GM23338 (cell line): ENCODE results near the gene SLC28A2. TPM values are rescaled to one million over a fixed set of nuclear protein-coding genes. Genes with fewer than 3 reads are reported as not detected.

Source experiments
- ATAC-seq: fragments of 200-7000 bp; cut with Tn5 transposase; 3 replicates; pipeline ENCODE4 v1.9.1; 2020
- DNase-seq: peaks from one replicate; pipeline ENCODE4 v3.0.0-alpha.2; 2015; ENCODE audit warnings: low spot score
- H2AFZ ChIP-seq: fragments of 200-600 bp; sonication (generic); 2 replicates; pipeline ENCODE4 v1.8.0; 2016; ENCODE audit warnings: antibody characterized with exemption, mild to moderate bottlenecking, moderate library complexity
- H3F3A ChIP-seq: fragments of 200-600 bp; sonication (generic); replicated peaks from 2 replicates; pipeline ENCODE4 v1.8.0; 2017; ENCODE audit warnings: antibody characterized with exemption, mixed run types, low read depth
- H3K27ac ChIP-seq: fragments of 200-600 bp; sonication (generic); 2 replicates; pipeline ENCODE4 v1.6.1; 2016; ENCODE audit warnings: low read depth
- H3K27me3 ChIP-seq: fragments of 200-600 bp; sonication (generic); 2 replicates; pipeline ENCODE4 v1.8.0; 2016; ENCODE audit warnings: mild to moderate bottlenecking, mixed run types, moderate library complexity; ENCODE audit not compliant: insufficient read depth
- H3K36me3 ChIP-seq: fragments of 200-600 bp; sonication (generic); 2 replicates; pipeline ENCODE4 v1.8.0; 2016; ENCODE audit warnings: mild to moderate bottlenecking; ENCODE audit not compliant: insufficient read depth
- H3K4me1 ChIP-seq: fragments of 200-600 bp; sonication (generic); 2 replicates; pipeline ENCODE4 v1.8.0; 2016; ENCODE audit warnings: mild to moderate bottlenecking, moderate library complexity; ENCODE audit not compliant: insufficient read depth
- H3K4me2 ChIP-seq: fragments of 200-600 bp; sonication (generic); 2 replicates; pipeline ENCODE4 v1.7.1; 2017; ENCODE audit warnings: mixed run types
- H3K4me3 ChIP-seq: fragments of 200-600 bp; sonication (generic); 2 replicates; pipeline ENCODE4 v1.6.1; 2016; ENCODE audit warnings: mixed run types
- H3K79me2 ChIP-seq: fragments of 200-600 bp; sonication (generic); replicated peaks from 2 replicates; pipeline ENCODE4 v1.8.0; 2017; ENCODE audit warnings: mild to moderate bottlenecking; ENCODE audit not compliant: insufficient read depth
- H3K9me2 ChIP-seq: fragments of 200-600 bp; sonication (generic); 2 replicates; pipeline ENCODE4 v1.8.0; 2017; ENCODE audit not compliant: insufficient read depth
- H4K20me1 ChIP-seq: fragments of 200-600 bp; sonication (generic); replicated peaks from 2 replicates; pipeline ENCODE4 v1.8.0; 2017; ENCODE audit warnings: mild to moderate bottlenecking; ENCODE audit not compliant: insufficient read depth
- H3K27ac Mint-ChIP-seq: 2 replicates; pipeline ENCODE4 v1.8.0; 2020; ENCODE audit warnings: inconsistent platforms, mild to moderate bottlenecking, moderate library complexity, mixed read lengths
- H3K27me3 Mint-ChIP-seq: 3 replicates; pipeline ENCODE4 v1.8.0; 2022; ENCODE audit warnings: low read depth, mild to moderate bottlenecking, moderate library complexity, mixed read lengths, inconsistent platforms; ENCODE audit not compliant: insufficient read depth, poor library complexity
- H3K36me3 Mint-ChIP-seq: 3 replicates; pipeline ENCODE4 v1.8.0; 2021; ENCODE audit warnings: low read depth, mild to moderate bottlenecking, inconsistent platforms, moderate library complexity, mixed read lengths
- H3K4me1 Mint-ChIP-seq: 3 replicates; pipeline ENCODE4 v1.8.0; 2020; ENCODE audit warnings: mild to moderate bottlenecking, inconsistent platforms, mixed read lengths
- H3K4me3 Mint-ChIP-seq: 3 replicates; pipeline ENCODE4 v1.8.0; 2021; ENCODE audit warnings: moderate library complexity, mild to moderate bottlenecking, inconsistent platforms, mixed read lengths
- H3K9me3 Mint-ChIP-seq: 3 replicates; pipeline ENCODE4 v1.8.0; 2020; ENCODE audit warnings: moderate library complexity, mild to moderate bottlenecking, inconsistent platforms, mixed read lengths
- CREB1 ChIP-seq: fragments of 250-450 bp; sonication (Bioruptor Pico); IDR thresholded peaks from 2 replicates; pipeline ENCODE4 v1.5.0; 2020; ENCODE audit warnings: low read depth, mild to moderate bottlenecking, moderate library complexity
- EZH2 ChIP-seq: fragments of 200-600 bp; sonication (generic); IDR thresholded peaks from one replicate; pipeline ENCODE4 v1.8.0; 2017; ENCODE audit warnings: antibody characterized with exemption, mild to moderate bottlenecking, low read depth; ENCODE audit not compliant: unreplicated experiment
- EZH2phosphoT487 ChIP-seq: fragments of 200-600 bp; sonication (generic); IDR thresholded peaks from one replicate; pipeline ENCODE4 v1.8.1; 2018; ENCODE audit warnings: antibody characterized with exemption; ENCODE audit not compliant: unreplicated experiment
- JUNB ChIP-seq: IDR thresholded peaks from one replicate; pipeline ENCODE4 v1.6.1; 2016; ENCODE audit warnings: antibody characterized with exemption; ENCODE audit not compliant: unreplicated experiment
- NANOG ChIP-seq: IDR thresholded peaks from 2 replicates; pipeline ENCODE4 v1.6.1; 2016; ENCODE audit warnings: antibody characterized with exemption, borderline replicate concordance
- POLR2AphosphoS5 ChIP-seq: IDR thresholded peaks from 2 replicates; pipeline ENCODE4 v1.6.1; 2016; ENCODE audit warnings: antibody characterized with exemption, low read depth
- STAT1 ChIP-seq: IDR thresholded peaks from one replicate; pipeline ENCODE4 v1.6.1; 2016; ENCODE audit warnings: antibody characterized with exemption; ENCODE audit not compliant: unreplicated experiment
- ZNF114 ChIP-seq: fragments of 250-450 bp; sonication (Bioruptor Pico); IDR thresholded peaks from 2 replicates; pipeline ENCODE4 v1.5.0; 2020; ENCODE audit warnings: mild to moderate bottlenecking, moderate library complexity
- ZNF331 ChIP-seq: fragments of 250-450 bp; sonication (Bioruptor Pico); IDR thresholded peaks from 2 replicates; pipeline ENCODE4 v1.5.0; 2020; ENCODE audit warnings: low read depth, mild to moderate bottlenecking, moderate library complexity
- polyA plus RNA-seq: library from polyadenylated mRNA; unstranded; fragments of >200 nt; fragmentation: Nextera tagmentation; extraction: Ambion mirVana; gene quantifications from 2 replicates; pipeline ENCODE4 v1.2.1, GENCODE V29; 2016
- total RNA-seq: library from RNA; depleted of rRNA; stranded (reverse); fragments of >200 nt; shearing (Covaris generic); gene quantifications from 2 replicates; pipeline ENCODE4 v1.2.3, GENCODE V29; 2014
- TF ChIP-seq, protein P1 (sequence below): IDR thresholded peaks from 2 replicates; pipeline ENCODE4 v1.6.1; 2016; ENCODE audit warnings: antibody characterized with exemption
- TF ChIP-seq, protein P2 (sequence below): fragments of 250-450 bp; sonication (Bioruptor Pico); IDR thresholded peaks from 2 replicates; pipeline ENCODE4 v1.5.0; 2020; ENCODE audit warnings: mild to moderate bottlenecking, moderate library complexity
- TF ChIP-seq, protein P3 (sequence below), 2 experiments: fragments of 200-600 bp in 1 of 2; sonication (generic) in 1 of 2; conservative IDR thresholded peaks; 2 replicates each; pipeline versions ENCODE4 v1.5.1 to v1.6.1; 2016 to 2017; ENCODE audit warnings: antibody characterized with exemption in 2 of 2, low read depth in 2 of 2, mild to moderate bottlenecking in 2 of 2, moderate library complexity in 1 of 2
- TF ChIP-seq, protein P4 (sequence below): IDR thresholded peaks from one replicate; pipeline ENCODE4 v1.6.1; 2018; ENCODE audit warnings: antibody characterized with exemption; ENCODE audit not compliant: unreplicated experiment

SLC28A2 gene
- total and polyA plus RNA-seq, 2 experiments from 2014 or later: 0.18 TPM; not detected in 1

DNA sequence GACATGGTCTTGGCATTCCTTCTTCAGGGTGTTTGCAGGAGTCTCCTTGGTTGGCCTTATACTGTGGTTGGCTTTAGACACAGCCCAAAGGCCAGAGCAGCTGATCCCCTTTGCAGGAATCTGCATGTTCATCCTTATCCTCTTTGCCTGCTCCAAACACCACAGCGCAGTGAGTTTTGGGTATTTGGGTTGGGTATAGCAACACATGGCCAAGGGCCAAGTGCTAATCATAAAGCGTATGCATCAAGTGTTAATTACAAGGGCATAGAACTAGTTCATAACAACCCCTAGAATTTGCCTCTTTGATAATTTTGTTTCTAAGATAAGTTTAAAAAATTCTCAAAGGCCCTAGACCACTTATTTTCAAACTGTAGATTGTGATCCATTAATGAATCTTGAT, 11.8 kb downstream of the SLC28A2 start:
- no peak overlapping the region for H3K27ac ChIP-seq
- H3K4me1 ChIP-seq: no peaks in the 10 kb centered on the region
- no peaks in the 10 kb centered on the region for H3K9me2 ChIP-seq
- H3K4me1 Mint-ChIP-seq: no peaks in the 10 kb centered on the region
- H3K79me2 ChIP-seq: no peaks in the 10 kb centered on the region
- DNase-seq (no peak), ATAC-seq (no peak)
- no peaks in the 10 kb centered on the region for H4K20me1 ChIP-seq
- H3K36me3 ChIP-seq: no peaks in the 10 kb centered on the region
- peaks cover 1% of the 10 kb centered on the region for H3K27me3 Mint-ChIP-seq
- H3K36me3 Mint-ChIP-seq: no peaks in the 10 kb centered on the region
- no peak overlapping the region for H3K27ac Mint-ChIP-seq
- TF ChIP-seq EZH2 (no peak), ZNF114 (CRISPR knock-in tag) (no peak), ZNF331 (CRISPR knock-in tag) (no peak), EZH2phosphoT487 (no peak), POLR2AphosphoS5 (no peak), STAT1 (no peak), NANOG (no peak), CREB1 (CRISPR knock-in tag) (no peak), JUNB (no peak)
- TF ChIP-seq, protein P1, sequence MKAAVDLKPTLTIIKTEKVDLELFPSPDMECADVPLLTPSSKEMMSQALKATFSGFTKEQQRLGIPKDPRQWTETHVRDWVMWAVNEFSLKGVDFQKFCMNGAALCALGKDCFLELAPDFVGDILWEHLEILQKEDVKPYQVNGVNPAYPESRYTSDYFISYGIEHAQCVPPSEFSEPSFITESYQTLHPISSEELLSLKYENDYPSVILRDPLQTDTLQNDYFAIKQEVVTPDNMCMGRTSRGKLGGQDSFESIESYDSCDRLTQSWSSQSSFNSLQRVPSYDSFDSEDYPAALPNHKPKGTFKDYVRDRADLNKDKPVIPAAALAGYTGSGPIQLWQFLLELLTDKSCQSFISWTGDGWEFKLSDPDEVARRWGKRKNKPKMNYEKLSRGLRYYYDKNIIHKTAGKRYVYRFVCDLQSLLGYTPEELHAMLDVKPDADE: no peak
- TF ChIP-seq, protein P2, sequence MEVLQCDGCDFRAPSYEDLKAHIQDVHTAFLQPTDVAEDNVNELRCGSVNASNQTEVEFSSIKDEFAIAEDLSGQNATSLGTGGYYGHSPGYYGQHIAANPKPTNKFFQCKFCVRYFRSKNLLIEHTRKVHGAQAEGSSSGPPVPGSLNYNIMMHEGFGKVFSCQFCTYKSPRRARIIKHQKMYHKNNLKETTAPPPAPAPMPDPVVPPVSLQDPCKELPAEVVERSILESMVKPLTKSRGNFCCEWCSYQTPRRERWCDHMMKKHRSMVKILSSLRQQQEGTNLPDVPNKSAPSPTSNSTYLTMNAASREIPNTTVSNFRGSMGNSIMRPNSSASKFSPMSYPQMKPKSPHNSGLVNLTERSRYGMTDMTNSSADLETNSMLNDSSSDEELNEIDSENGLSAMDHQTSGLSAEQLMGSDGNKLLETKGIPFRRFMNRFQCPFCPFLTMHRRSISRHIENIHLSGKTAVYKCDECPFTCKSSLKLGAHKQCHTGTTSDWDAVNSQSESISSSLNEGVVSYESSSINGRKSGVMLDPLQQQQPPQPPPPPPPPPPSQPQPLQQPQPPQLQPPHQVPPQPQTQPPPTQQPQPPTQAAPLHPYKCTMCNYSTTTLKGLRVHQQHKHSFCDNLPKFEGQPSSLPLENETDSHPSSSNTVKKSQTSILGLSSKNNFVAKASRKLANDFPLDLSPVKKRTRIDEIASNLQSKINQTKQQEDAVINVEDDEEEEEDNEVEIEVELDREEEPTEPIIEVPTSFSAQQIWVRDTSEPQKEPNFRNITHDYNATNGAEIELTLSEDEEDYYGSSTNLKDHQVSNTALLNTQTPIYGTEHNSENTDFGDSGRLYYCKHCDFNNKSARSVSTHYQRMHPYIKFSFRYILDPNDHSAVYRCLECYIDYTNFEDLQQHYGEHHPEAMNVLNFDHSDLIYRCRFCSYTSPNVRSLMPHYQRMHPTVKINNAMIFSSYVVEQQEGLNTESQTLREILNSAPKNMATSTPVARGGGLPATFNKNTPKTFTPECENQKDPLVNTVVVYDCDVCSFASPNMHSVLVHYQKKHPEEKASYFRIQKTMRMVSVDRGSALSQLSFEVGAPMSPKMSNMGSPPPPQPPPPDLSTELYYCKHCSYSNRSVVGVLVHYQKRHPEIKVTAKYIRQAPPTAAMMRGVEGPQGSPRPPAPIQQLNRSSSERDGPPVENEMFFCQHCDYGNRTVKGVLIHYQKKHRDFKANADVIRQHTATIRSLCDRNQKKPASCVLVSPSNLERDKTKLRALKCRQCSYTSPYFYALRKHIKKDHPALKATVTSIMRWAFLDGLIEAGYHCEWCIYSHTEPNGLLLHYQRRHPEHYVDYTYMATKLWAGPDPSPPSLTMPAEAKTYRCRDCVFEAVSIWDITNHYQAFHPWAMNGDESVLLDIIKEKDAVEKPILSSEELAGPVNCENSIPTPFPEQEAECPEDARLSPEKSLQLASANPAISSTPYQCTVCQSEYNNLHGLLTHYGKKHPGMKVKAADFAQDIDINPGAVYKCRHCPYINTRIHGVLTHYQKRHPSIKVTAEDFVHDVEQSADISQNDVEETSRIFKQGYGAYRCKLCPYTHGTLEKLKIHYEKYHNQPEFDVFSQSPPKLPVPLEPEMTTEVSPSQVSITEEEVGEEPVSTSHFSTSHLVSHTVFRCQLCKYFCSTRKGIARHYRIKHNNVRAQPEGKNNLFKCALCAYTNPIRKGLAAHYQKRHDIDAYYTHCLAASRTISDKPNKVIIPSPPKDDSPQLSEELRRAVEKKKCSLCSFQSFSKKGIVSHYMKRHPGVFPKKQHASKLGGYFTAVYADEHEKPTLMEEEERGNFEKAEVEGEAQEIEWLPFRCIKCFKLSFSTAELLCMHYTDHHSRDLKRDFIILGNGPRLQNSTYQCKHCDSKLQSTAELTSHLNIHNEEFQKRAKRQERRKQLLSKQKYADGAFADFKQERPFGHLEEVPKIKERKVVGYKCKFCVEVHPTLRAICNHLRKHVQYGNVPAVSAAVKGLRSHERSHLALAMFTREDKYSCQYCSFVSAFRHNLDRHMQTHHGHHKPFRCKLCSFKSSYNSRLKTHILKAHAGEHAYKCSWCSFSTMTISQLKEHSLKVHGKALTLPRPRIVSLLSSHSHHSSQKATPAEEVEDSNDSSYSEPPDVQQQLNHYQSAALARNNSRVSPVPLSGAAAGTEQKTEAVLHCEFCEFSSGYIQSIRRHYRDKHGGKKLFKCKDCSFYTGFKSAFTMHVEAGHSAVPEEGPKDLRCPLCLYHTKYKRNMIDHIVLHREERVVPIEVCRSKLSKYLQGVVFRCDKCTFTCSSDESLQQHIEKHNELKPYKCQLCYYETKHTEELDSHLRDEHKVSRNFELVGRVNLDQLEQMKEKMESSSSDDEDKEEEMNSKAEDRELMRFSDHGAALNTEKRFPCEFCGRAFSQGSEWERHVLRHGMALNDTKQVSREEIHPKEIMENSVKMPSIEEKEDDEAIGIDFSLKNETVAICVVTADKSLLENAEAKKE (CRISPR knock-in tag): no peak
- TF ChIP-seq, protein P3, sequence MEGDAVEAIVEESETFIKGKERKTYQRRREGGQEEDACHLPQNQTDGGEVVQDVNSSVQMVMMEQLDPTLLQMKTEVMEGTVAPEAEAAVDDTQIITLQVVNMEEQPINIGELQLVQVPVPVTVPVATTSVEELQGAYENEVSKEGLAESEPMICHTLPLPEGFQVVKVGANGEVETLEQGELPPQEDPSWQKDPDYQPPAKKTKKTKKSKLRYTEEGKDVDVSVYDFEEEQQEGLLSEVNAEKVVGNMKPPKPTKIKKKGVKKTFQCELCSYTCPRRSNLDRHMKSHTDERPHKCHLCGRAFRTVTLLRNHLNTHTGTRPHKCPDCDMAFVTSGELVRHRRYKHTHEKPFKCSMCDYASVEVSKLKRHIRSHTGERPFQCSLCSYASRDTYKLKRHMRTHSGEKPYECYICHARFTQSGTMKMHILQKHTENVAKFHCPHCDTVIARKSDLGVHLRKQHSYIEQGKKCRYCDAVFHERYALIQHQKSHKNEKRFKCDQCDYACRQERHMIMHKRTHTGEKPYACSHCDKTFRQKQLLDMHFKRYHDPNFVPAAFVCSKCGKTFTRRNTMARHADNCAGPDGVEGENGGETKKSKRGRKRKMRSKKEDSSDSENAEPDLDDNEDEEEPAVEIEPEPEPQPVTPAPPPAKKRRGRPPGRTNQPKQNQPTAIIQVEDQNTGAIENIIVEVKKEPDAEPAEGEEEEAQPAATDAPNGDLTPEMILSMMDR (conservative IDR thresholded peaks at IDR 0.05; ENCODE audit: low read depth in 2 of 2): no peak
- TF ChIP-seq, protein P4, sequence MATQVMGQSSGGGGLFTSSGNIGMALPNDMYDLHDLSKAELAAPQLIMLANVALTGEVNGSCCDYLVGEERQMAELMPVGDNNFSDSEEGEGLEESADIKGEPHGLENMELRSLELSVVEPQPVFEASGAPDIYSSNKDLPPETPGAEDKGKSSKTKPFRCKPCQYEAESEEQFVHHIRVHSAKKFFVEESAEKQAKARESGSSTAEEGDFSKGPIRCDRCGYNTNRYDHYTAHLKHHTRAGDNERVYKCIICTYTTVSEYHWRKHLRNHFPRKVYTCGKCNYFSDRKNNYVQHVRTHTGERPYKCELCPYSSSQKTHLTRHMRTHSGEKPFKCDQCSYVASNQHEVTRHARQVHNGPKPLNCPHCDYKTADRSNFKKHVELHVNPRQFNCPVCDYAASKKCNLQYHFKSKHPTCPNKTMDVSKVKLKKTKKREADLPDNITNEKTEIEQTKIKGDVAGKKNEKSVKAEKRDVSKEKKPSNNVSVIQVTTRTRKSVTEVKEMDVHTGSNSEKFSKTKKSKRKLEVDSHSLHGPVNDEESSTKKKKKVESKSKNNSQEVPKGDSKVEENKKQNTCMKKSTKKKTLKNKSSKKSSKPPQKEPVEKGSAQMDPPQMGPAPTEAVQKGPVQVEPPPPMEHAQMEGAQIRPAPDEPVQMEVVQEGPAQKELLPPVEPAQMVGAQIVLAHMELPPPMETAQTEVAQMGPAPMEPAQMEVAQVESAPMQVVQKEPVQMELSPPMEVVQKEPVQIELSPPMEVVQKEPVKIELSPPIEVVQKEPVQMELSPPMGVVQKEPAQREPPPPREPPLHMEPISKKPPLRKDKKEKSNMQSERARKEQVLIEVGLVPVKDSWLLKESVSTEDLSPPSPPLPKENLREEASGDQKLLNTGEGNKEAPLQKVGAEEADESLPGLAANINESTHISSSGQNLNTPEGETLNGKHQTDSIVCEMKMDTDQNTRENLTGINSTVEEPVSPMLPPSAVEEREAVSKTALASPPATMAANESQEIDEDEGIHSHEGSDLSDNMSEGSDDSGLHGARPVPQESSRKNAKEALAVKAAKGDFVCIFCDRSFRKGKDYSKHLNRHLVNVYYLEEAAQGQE: no peak
- H3K4me2 ChIP-seq: no peak overlapping the region
- no peak overlapping the region for H2AFZ ChIP-seq
- no peaks in the 10 kb centered on the region for H3K9me3 Mint-ChIP-seq
- no peak overlapping the region for H3K4me3 Mint-ChIP-seq
- H3K27me3 ChIP-seq: no peaks in the 10 kb centered on the region
- H3F3A ChIP-seq: no peaks in the 10 kb centered on the region
- no peak overlapping the region for H3K4me3 ChIP-seq
